ENCODE data around the gene ZNRF2.

ZNRF2 gene

GRCh38 chr7:30308389-30308788 lies 24.0 kb downstream of the ZNRF2 start:
- no peak for DNase-seq (ENCODE audit: extremely low read depth, low read depth)
- no peak for TF ChIP-seq CTCF (IDR thresholded peaks at IDR 0.05; ENCODE audit: low read depth, low read length)

GRCh38 chr7:30309302-30309701 lies 24.9 kb downstream of the ZNRF2 start:
- no peak for TF ChIP-seq CTCF (IDR thresholded peaks at IDR 0.05; ENCODE audit: low read depth, low read length)
- no peak for DNase-seq (ENCODE audit: extremely low read depth, low read depth)

- TF ChIP-seq CTCF (IDR thresholded peaks at IDR 0.05; ENCODE audit: low read depth, low read length) = no peak
- no peak for DNase-seq (ENCODE audit: extremely low read depth, low read depth)
Observed at GRCh38 chr7:30309842-30310435, 25.5 kb downstream of the ZNRF2 start.

GRCh38 chr7:30310674-30311362 lies 26.4 kb downstream of the ZNRF2 start:
- DNase-seq (ENCODE audit: extremely low read depth, low read depth) = no peak
- TF ChIP-seq CTCF (IDR thresholded peaks at IDR 0.05; ENCODE audit: low read depth, low read length) = no peak

GRCh38 chr7:30312178-30312577 lies 27.8 kb downstream of the ZNRF2 start:
- no peak for DNase-seq (ENCODE audit: extremely low read depth, low read depth)
- no peak for TF ChIP-seq CTCF (IDR thresholded peaks at IDR 0.05; ENCODE audit: low read depth, low read length)

GRCh38 chr7:30313348-30313747 lies 29.0 kb downstream of the ZNRF2 start:
- no peak for DNase-seq (ENCODE audit: extremely low read depth, low read depth)
- no peak for TF ChIP-seq CTCF (IDR thresholded peaks at IDR 0.05; ENCODE audit: low read depth, low read length)

GRCh38 chr7:30313793-30314192 lies 29.4 kb downstream of the ZNRF2 start:
- no peak for DNase-seq (ENCODE audit: extremely low read depth, low read depth)
- no peak for TF ChIP-seq CTCF (IDR thresholded peaks at IDR 0.05; ENCODE audit: low read depth, low read length)

Data from AG09319 (cell line).